Mesothelial cell of epicardium (in vitro differentiated cells): ENCODE measurements around the gene PRICKLE4. TPM values are rescaled to one million over a fixed set of nuclear protein-coding genes. Genes with fewer than 3 reads are reported as not detected.

ENCODE experiments used
- DNase-seq, 2 experiments: peaks; one replicate each; pipeline ENCODE4 v3.0.0; 2021; ENCODE audit warnings: low spot score in 2 of 2; ENCODE audit not compliant: unreplicated experiment in 2 of 2
- H3K27ac Mint-ChIP-seq: 2 replicates; pipeline ENCODE4 v1.8.0; 2021; ENCODE audit warnings: mixed read lengths
- H3K27me3 Mint-ChIP-seq: 2 replicates; pipeline ENCODE4 v1.8.0; 2021; ENCODE audit warnings: low read depth, mixed read lengths
- H3K36me3 Mint-ChIP-seq: 2 replicates; pipeline ENCODE4 v1.8.0; 2021; ENCODE audit warnings: mixed read lengths
- H3K4me1 Mint-ChIP-seq: 2 replicates; pipeline ENCODE4 v1.8.0; 2021; ENCODE audit warnings: mixed read lengths
- H3K4me3 Mint-ChIP-seq: 2 replicates; pipeline ENCODE4 v1.8.0; 2021; ENCODE audit warnings: mild to moderate bottlenecking, moderate library complexity, mixed read lengths
- H3K9me3 Mint-ChIP-seq: 2 replicates; pipeline ENCODE4 v1.8.0; 2021; ENCODE audit warnings: mixed read lengths
- total RNA-seq: library from RNA; stranded (reverse); gene quantifications from 3 replicates; pipeline ENCODE4 v1.2.1, GENCODE V29; 2021
- TF ChIP-seq, protein P1 (sequence below): fragments of 200-600 bp; sonication (generic); IDR thresholded peaks from one replicate; pipeline ENCODE4 v1.5.0; 2021; ENCODE audit warnings: antibody characterized with exemption; ENCODE audit not compliant: unreplicated experiment

PRICKLE4 gene
- total RNA-seq, 1 donor from 2014 or later = 4.5 TPM

DNA sequence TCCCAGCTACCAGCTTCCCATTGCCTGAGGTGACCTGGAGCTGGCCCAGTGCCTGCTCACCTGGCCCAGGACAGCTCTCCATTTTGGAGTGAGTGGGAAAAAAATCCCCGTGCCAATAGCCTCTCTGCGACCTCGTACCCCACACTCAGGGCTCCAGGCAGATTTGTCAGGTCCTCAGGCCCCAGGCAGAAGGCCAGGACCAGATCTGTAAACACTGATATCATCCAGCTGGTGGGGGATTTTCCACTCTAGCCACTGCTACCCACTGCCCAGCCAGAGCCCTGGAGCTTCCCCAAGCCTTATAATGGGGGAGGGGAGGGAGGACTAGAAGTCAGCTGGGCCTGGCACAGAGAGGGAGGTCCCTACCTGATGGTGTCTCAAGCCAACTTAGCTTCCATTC is 32.0 kb upstream of the PRICKLE4 start:
- Mint-ChIP-seq H3K4me3 (no peak overlapping the region), H3K36me3 (no peaks in the 10 kb centered on the region), H3K4me1 (peaks cover 2% of the 10 kb centered on the region), H3K9me3 (peaks cover 6% of the 10 kb centered on the region), H3K27me3 (peaks cover 19% of the 10 kb centered on the region), H3K27ac (no peak overlapping the region)
- TF ChIP-seq, protein P1, sequence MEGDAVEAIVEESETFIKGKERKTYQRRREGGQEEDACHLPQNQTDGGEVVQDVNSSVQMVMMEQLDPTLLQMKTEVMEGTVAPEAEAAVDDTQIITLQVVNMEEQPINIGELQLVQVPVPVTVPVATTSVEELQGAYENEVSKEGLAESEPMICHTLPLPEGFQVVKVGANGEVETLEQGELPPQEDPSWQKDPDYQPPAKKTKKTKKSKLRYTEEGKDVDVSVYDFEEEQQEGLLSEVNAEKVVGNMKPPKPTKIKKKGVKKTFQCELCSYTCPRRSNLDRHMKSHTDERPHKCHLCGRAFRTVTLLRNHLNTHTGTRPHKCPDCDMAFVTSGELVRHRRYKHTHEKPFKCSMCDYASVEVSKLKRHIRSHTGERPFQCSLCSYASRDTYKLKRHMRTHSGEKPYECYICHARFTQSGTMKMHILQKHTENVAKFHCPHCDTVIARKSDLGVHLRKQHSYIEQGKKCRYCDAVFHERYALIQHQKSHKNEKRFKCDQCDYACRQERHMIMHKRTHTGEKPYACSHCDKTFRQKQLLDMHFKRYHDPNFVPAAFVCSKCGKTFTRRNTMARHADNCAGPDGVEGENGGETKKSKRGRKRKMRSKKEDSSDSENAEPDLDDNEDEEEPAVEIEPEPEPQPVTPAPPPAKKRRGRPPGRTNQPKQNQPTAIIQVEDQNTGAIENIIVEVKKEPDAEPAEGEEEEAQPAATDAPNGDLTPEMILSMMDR = no peak
- DNase-seq = no peak

DNA sequence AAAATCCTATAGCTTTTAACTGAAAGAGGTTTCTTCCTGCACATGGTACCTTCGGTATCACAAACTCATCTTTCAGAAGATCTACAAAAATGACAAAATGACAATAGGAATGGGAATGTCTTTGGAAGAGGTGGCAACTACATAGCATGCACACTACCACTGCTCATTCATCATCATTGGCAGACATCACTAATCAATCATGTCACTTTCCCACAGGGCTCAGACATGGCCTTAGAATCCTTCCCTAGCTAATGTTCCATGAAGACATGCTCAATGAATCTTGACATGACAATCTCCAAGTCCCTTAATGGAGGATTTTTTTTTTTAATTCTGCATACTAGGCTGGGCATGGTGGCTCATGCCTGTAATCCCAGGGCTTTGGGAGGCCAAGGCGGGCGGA is 30.2 kb upstream of the PRICKLE4 start:
- DNase-seq = no peak
- Mint-ChIP-seq H3K27me3 (peaks cover 31% of the 10 kb centered on the region), H3K9me3 (peaks cover 6% of the 10 kb centered on the region), H3K36me3 (no peaks in the 10 kb centered on the region), H3K4me1 (peaks cover 2% of the 10 kb centered on the region), H3K4me3 (no peak overlapping the region), H3K27ac (no peak overlapping the region)
- TF ChIP-seq, protein P1 = no peak

DNA sequence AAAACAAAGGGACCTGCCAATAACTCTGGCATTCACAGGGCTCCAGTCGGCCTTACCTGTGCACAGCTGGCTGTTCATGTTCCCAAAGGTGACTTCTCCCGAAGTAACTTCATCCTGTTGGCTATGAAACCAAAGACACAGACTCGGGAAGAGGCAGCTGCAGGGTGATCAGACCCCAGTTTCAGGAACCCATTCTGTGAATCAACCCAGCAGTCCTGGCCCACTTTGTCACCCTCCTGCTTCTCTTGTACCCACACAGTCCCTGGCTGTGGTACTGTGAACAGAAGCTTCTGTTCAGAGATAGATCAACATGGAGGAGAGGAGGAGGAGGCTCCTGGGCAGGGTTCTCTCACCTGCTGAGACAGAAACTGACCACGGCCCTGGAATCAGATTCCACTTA is 24.7 kb upstream of the PRICKLE4 start:
- Mint-ChIP-seq H3K36me3 (no peaks in the 10 kb centered on the region), H3K4me1 (peaks cover 12% of the 10 kb centered on the region), H3K9me3 (no peaks in the 10 kb centered on the region), H3K27ac (no peak overlapping the region), H3K4me3 (no peak overlapping the region), H3K27me3 (peaks cover 34% of the 10 kb centered on the region)
- no peak for DNase-seq
- TF ChIP-seq, protein P1 = no peak

DNA sequence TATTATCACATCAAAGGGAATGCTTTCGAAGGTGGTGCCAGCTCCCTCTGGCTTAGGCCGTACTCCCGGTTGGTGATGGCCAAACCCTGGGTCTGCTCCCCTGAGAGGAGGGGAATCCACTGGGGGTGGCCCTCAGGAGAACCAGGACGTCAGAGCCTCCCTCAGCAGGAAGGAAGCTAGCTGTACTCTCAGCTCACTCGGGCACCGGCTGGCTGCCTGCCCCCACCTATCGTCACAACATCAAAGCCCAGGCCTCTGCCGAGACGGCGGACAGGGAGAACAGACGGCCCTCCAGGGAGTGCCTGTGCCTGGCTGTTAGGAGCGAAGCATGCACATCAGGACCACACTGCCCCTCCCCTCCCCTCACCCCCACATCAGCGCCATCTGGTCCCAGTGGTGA is 24.2 kb upstream of the PRICKLE4 start:
- no peak overlapping the region for H3K27ac Mint-ChIP-seq
- no peak overlapping the region for H3K4me3 Mint-ChIP-seq
- H3K9me3 Mint-ChIP-seq = no peaks in the 10 kb centered on the region
- H3K4me1 Mint-ChIP-seq = peaks cover 12% of the 10 kb centered on the region
- H3K27me3 Mint-ChIP-seq = peaks cover 34% of the 10 kb centered on the region
- no peaks in the 10 kb centered on the region for H3K36me3 Mint-ChIP-seq
- TF ChIP-seq, protein P1 = no peak
- no peak for DNase-seq

DNA sequence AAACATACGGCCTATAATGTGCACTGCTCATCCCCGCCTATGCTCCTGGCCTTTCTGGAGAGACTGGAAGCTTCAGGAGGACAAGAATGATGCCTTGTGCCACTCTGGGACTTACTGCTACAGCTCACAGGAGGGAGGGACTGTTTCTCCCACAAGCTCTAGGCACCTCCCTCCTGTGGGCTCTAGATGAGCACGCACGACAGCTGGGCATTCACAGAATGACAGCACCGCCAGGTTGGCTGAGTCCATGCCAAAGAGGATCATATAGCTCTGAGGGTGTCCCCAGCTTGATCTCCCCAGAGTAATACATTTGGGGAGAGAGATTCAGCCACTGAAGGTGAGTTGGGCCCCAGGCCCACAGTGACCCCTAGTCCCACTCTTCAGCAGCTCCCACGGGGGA is 23.3 kb upstream of the PRICKLE4 start:
- TF ChIP-seq, protein P1 = no peak
- no peaks in the 10 kb centered on the region for H3K9me3 Mint-ChIP-seq
- DNase-seq = no peak
- no peak overlapping the region for H3K4me3 Mint-ChIP-seq
- no peaks in the 10 kb centered on the region for H3K36me3 Mint-ChIP-seq
- no peak overlapping the region for H3K27ac Mint-ChIP-seq
- H3K27me3 Mint-ChIP-seq = peaks cover 37% of the 10 kb centered on the region
- H3K4me1 Mint-ChIP-seq = peaks cover 12% of the 10 kb centered on the region
